Adrenal gland (tissue), 5 donors: ENCODE results near the gene TMEM120B.
"Not testable (repeated sequence)": the region's sequence is repeated elsewhere in the genome, so short reads cannot be mapped to it uniquely, and the experiment has no call there.

Experiments
- POLR2A ChIP-seq, 2 donors: fragments of 450-650 bp; IDR thresholded peaks; one replicate each; pipeline ENCODE4 v1.6.1; 2017; ENCODE audit warnings: antibody characterized with exemption in 2 of 2, mild to moderate bottlenecking in 2 of 2, moderate library complexity in 1 of 2
- TF ChIP-seq, protein P1 (sequence below), 6 experiments: fragments of 450-650 bp in 4 of 6; fragments of 200-600 bp in 2 of 6; sonication (generic) in 1 of 6; IDR thresholded peaks; 1 replicate in 5 of 6; 2 replicates in 1 of 6; pipeline versions ENCODE4 v1.5.1 to v1.8.0; 2016 to 2021; ENCODE audit warnings: antibody characterized with exemption in 6 of 6, mild to moderate bottlenecking in 2 of 6, moderate library complexity in 1 of 6
- donor health status: DM: no; HTN: no; CAD: no.

DNA sequence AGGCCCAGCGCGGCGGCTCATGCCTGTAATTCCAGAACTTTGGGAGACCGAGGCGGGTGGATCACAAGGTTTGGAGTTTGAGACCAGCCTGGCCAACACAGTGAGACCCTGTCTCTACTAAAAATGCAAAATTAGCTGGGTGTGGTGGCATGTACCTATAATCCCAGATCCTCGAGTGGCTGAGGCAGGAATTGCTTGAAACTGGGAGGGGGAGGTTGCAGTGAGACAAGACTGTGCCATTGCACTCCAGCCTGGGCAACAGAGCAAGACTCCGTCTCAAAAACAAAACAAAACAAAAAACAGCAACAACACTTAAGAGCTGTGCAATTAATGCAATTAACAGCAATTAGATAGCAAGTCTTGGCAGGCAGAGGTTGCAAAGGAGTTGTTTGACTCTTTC is 2.5 kb downstream of the TMEM120B start:
- TF ChIP-seq, protein P1, sequence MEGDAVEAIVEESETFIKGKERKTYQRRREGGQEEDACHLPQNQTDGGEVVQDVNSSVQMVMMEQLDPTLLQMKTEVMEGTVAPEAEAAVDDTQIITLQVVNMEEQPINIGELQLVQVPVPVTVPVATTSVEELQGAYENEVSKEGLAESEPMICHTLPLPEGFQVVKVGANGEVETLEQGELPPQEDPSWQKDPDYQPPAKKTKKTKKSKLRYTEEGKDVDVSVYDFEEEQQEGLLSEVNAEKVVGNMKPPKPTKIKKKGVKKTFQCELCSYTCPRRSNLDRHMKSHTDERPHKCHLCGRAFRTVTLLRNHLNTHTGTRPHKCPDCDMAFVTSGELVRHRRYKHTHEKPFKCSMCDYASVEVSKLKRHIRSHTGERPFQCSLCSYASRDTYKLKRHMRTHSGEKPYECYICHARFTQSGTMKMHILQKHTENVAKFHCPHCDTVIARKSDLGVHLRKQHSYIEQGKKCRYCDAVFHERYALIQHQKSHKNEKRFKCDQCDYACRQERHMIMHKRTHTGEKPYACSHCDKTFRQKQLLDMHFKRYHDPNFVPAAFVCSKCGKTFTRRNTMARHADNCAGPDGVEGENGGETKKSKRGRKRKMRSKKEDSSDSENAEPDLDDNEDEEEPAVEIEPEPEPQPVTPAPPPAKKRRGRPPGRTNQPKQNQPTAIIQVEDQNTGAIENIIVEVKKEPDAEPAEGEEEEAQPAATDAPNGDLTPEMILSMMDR (IDR thresholded peaks at IDR 0.05), result not testable (repeated sequence)
- not testable (repeated sequence) for TF ChIP-seq POLR2A (IDR thresholded peaks at IDR 0.05)
